Body of pancreas (tissue), 4 donors: Measurements from ENCODE around the gene TINCR. TPM values are rescaled to one million over a fixed set of nuclear protein-coding genes. Genes with fewer than 3 reads are reported as not detected.

Experiments
- ATAC-seq: fragments of 150-250 bp; one replicate; pipeline ENCODE4 v1.9.1; 2016
- DNase-seq, 4 donors: peaks; one replicate each; pipeline ENCODE4 v3.0.0-alpha.2; 2019
- H3K27ac ChIP-seq, 4 donors: fragments of 200-600 bp; sonication (generic); 1 replicate in 3 of 4; 2 replicates in 1 of 4; pipeline versions ENCODE4 v1.5.1 to v1.6.1; 2016 to 2019; ENCODE audit warnings: mild to moderate bottlenecking in 1 of 4, mixed read lengths in 1 of 4, moderate library complexity in 1 of 4
- H3K27me3 ChIP-seq, 2 donors: fragments of 200-600 bp; sonication (generic); one replicate each; pipeline ENCODE4 v1.6.0; 2016; ENCODE audit warnings: mild to moderate bottlenecking in 1 of 2
- H3K36me3 ChIP-seq, 2 donors: fragments of 200-600 bp; sonication (generic); replicated peaks in 1 of 2; 2 replicates each; pipeline ENCODE4 v1.5.1; 2016; ENCODE audit warnings: low read depth in 2 of 2; ENCODE audit not compliant: insufficient read depth in 1 of 2
- H3K4me1 ChIP-seq: fragments of 200-600 bp; sonication (generic); one replicate; pipeline ENCODE4 v1.6.0; 2016
- H3K4me3 ChIP-seq, 2 donors: fragments of 200-600 bp; sonication (generic); 1 replicate in 1 of 2; 2 replicates in 1 of 2; pipeline ENCODE4 v1.5.1; 2016 to 2019
- H3K9me3 ChIP-seq, 3 donors: fragments of 200-600 bp; sonication (generic); 1 replicate in 2 of 3; 2 replicates in 1 of 3; pipeline ENCODE4 v1.5.1; 2016
- CTCF ChIP-seq, 7 experiments: fragments of 450-650 bp in 4 of 7; fragments of 200-600 bp in 3 of 7; sonication (generic) in 3 of 7; IDR thresholded peaks; one replicate each; pipeline ENCODE4 v1.5.1; 2016 to 2019; ENCODE audit warnings: antibody characterized with exemption in 7 of 7
- POLR2A ChIP-seq, 3 donors: fragments of 450-650 bp; IDR thresholded peaks; one replicate each; pipeline ENCODE4 v1.6.1; 2016; ENCODE audit warnings: antibody characterized with exemption in 3 of 3, mild to moderate bottlenecking in 2 of 3
- WGBS, 2 donors: methylation state at CpG; one replicate each; pipeline ENCODE4 v1.1.5; 2017; 5-methylcytosine and 5-hydroxymethylcytosine counted together
- intact Hi-C: fragments of 100-400 bp; cut with DNase I; formaldehyde crosslinking; loops from one replicate; pipeline ENCODE4 v1.15.1; 2023
- total RNA-seq, 2 donors: library from RNA; depleted of rRNA; stranded (reverse); fragments of >200 nt; gene quantifications; one replicate each; pipeline ENCODE4 v1.1.0, GENCODE V29; 2016

Gene TINCR
- total RNA-seq, 2 donors from 2014 or later, result 0.52 TPM; not detected in 1

GRCh38 chr19:5522106-5522505, 45.6 kb downstream of the TINCR start:
- H3K27me3 ChIP-seq, result peaks cover 0 to 7% of the 10 kb centered on the region in 2 donors

GRCh38 chr19:5520501-5520900, 47.3 kb downstream of the TINCR start:
- no peaks in the 10 kb centered on the region for H3K36me3 ChIP-seq
- H3K27me3 ChIP-seq, result peaks cover 0 to 7% of the 10 kb centered on the region in 2 donors
- no peak for TF ChIP-seq POLR2A (IDR thresholded peaks at IDR 0.05)
- no peak for TF ChIP-seq CTCF (IDR thresholded peaks at IDR 0.05)
- DNase-seq (no peak), ATAC-seq (no peak)
- no peaks in the 10 kb centered on the region for H3K4me1 ChIP-seq
- intact Hi-C loops, result no loop called here
- peaks cover 0 to 14% (median 0%) of the 10 kb centered on the region in 3 donors for H3K9me3 ChIP-seq
- 87 to 91% methylated on average over 4 of the region's 4 CpGs for WGBS, 2 donors
- no peak overlapping the region for H3K27ac ChIP-seq
- no peak overlapping the region for H3K4me3 ChIP-seq

More at GRCh38 chr19:5522106-5522505, 45.6 kb downstream of the TINCR start:
- 24 to 40% methylated on average over 6 to 11 of the region's 11 CpGs for WGBS, 2 donors
- no peaks in the 10 kb centered on the region for H3K4me1 ChIP-seq
- TF ChIP-seq POLR2A (IDR thresholded peaks at IDR 0.05) (no peak), CTCF (IDR thresholded peaks at IDR 0.05) (no peak)
- H3K27ac ChIP-seq, result no peak overlapping the region
- H3K4me3 ChIP-seq, result no peak overlapping the region
- intact Hi-C loops, result no loop called here
- ATAC-seq (no peak), DNase-seq (no peak)
- no peaks in the 10 kb centered on the region for H3K9me3 ChIP-seq
- H3K36me3 ChIP-seq, result no peaks in the 10 kb centered on the region

DNA sequence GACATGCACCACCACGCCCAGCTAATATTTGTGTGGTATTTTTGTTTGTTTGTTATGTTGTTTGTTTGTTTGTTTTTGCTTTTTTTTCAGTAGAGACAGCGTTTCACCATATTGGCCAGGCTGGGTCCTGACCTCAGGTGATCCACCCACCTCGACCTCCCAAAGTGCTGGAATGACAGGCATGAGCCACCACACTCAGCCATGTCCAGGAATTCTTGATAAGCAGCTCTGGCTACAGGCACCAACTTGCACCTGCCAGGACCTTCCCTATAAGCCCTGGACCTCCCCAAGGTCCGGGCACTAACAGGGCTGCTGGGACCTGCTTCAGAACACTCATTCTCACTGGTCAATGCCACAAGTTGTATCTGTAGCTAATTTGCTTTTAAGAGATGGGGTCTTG, 48.7 kb downstream of the TINCR start:
- Histone ChIP-seq H3K4me1 (no peaks in the 10 kb centered on the region), H3K4me3 (no peak overlapping the region)
- 50 to 51% methylated on average over 4 of the region's 4 CpGs for WGBS, 2 donors

GRCh38 chr19:5515737-5516136, 52.0 kb downstream of the TINCR start:
- H3K9me3 ChIP-seq, result peaks cover 0 to 14% (median 0%) of the 10 kb centered on the region in 3 donors
- ATAC-seq (no peak), DNase-seq (no peak)
- 66 to 74% methylated on average over 5 of the region's 5 CpGs for WGBS, 2 donors
- H3K36me3 ChIP-seq, result no peaks in the 10 kb centered on the region
- H3K4me1 ChIP-seq, result no peaks in the 10 kb centered on the region
- TF ChIP-seq POLR2A (IDR thresholded peaks at IDR 0.05), result no peak
- TF ChIP-seq CTCF (IDR thresholded peaks at IDR 0.05), result no peak
- no peak overlapping the region for H3K4me3 ChIP-seq
- intact Hi-C loops, result no loop called here
- no peaks in the 10 kb centered on the region for H3K27me3 ChIP-seq
- H3K27ac ChIP-seq, result no peak overlapping the region

More for the DNA sequence above, 48.7 kb downstream of the TINCR start:
- Histone ChIP-seq H3K27me3 (peaks cover 0 to 7% of the 10 kb centered on the region in 2 donors), H3K36me3 (no peaks in the 10 kb centered on the region), H3K9me3 (peaks cover 0 to 14% (median 0%) of the 10 kb centered on the region in 3 donors), H3K27ac (no peak overlapping the region)
- ATAC-seq, result no peak
- TF ChIP-seq CTCF (IDR thresholded peaks at IDR 0.05), result no peak
- TF ChIP-seq POLR2A (IDR thresholded peaks at IDR 0.05), result no peak
- intact Hi-C loops, result no loop called here
- DNase-seq, result no peak

- Histone ChIP-seq H3K36me3 (no peaks in the 10 kb centered on the region), H3K9me3 (peaks cover 0 to 14% (median 0%) of the 10 kb centered on the region in 3 donors), H3K27ac (no peak overlapping the region), H3K27me3 (no peaks in the 10 kb centered on the region), H3K4me3 (no peak overlapping the region), H3K4me1 (no peaks in the 10 kb centered on the region)
- 50 to 55% methylated on average over 3 of the region's 3 CpGs for WGBS, 2 donors
- intact Hi-C loops, result no loop called here
- TF ChIP-seq CTCF (IDR thresholded peaks at IDR 0.05) (no peak), POLR2A (IDR thresholded peaks at IDR 0.05) (no peak)
- no peak for DNase-seq
- no peak for ATAC-seq
Observed at GRCh38 chr19:5514001-5514400, 53.8 kb downstream of the TINCR start.
